SU-DHL-6 (cell line): ENCODE data around the gene KLHL2.
"Not testable (repeated sequence)": the region's sequence is repeated elsewhere in the genome, so short reads cannot be mapped to it uniquely, and the experiment has no call there.

ENCODE experiments used
- H2AFZ ChIP-seq: fragments of 200-600 bp; sonication (generic); 2 replicates; pipeline ENCODE4 v1.6.1; 2014; ENCODE audit warnings: low read depth, mild to moderate bottlenecking, moderate library complexity, mixed read lengths, antibody characterized with exemption, low read length; ENCODE audit not compliant: severe bottlenecking
- H3F3A ChIP-seq: fragments of 200-600 bp; shearing (Covaris generic); 2 replicates; pipeline ENCODE4 v1.6.0; 2016; ENCODE audit warnings: antibody characterized with exemption, mild to moderate bottlenecking; ENCODE audit not compliant: insufficient read depth
- H3K27ac ChIP-seq: fragments of 200-600 bp; sonication (generic); 2 replicates; pipeline ENCODE4 v1.5.1; 2016; ENCODE audit warnings: low read depth, mild to moderate bottlenecking, low read length, moderate library complexity, mixed read lengths
- H3K27me3 ChIP-seq: fragments of 200-600 bp; sonication (generic), shearing (Covaris generic); 2 replicates; pipeline ENCODE4 v1.6.0; 2014; ENCODE audit warnings: mild to moderate bottlenecking, low read length
- H3K36me3 ChIP-seq: fragments of 200-600 bp; sonication (generic); 2 replicates; pipeline ENCODE4 v1.6.1; 2014; ENCODE audit warnings: mild to moderate bottlenecking, low read length, mixed read lengths
- H3K4me2 ChIP-seq: fragments of 300-600, 200-600 bp; shearing (Covaris generic), sonication (generic); 2 replicates; pipeline ENCODE4 v1.6.0; 2014; ENCODE audit warnings: low read length, low read depth, mild to moderate bottlenecking; ENCODE audit not compliant: poor library complexity, severe bottlenecking
- H3K4me3 ChIP-seq: fragments of 200-600 bp; sonication (generic); 2 replicates; pipeline ENCODE4 v1.5.1; 2014; ENCODE audit warnings: antibody characterized with exemption, low read length, mild to moderate bottlenecking, mixed read lengths; ENCODE audit not compliant: insufficient read depth, poor library complexity, severe bottlenecking
- H3K79me2 ChIP-seq: fragments of 200-600 bp; sonication (generic); 2 replicates; pipeline ENCODE4 v1.6.1; 2014; ENCODE audit warnings: mild to moderate bottlenecking, low read length, moderate library complexity; ENCODE audit not compliant: insufficient read depth
- H3K9ac ChIP-seq: fragments of 200-600 bp; sonication (generic); 2 replicates; pipeline ENCODE4 v1.7.0; 2014; ENCODE audit warnings: mild to moderate bottlenecking, low read length
- H3K9me2 ChIP-seq: fragments of 200-600 bp; sonication (generic); replicated peaks from 2 replicates; pipeline ENCODE4 v1.6.1; 2014; ENCODE audit warnings: low read length; ENCODE audit not compliant: insufficient read depth
- H3K9me3 ChIP-seq: fragments of 200-600 bp; sonication (generic); 2 replicates; pipeline ENCODE4 v1.6.1; 2014; ENCODE audit warnings: low read length, mixed read lengths; ENCODE audit not compliant: insufficient read depth
- H4K20me1 ChIP-seq: fragments of 200-600 bp; sonication (generic); 2 replicates; pipeline ENCODE4 v1.6.1; 2014; ENCODE audit warnings: low read depth, mild to moderate bottlenecking, antibody characterized with exemption, low read length, moderate library complexity, mixed read lengths
- EZH2phosphoT487 ChIP-seq: fragments of 200-600 bp; sonication (generic), shearing (Covaris generic); conservative IDR thresholded peaks from 2 replicates; pipeline ENCODE4 v1.6.1; 2018; ENCODE audit warnings: mild to moderate bottlenecking, antibody characterized with exemption, low read length, moderate library complexity, mixed read lengths
- TF ChIP-seq, protein P1 (sequence below): fragments of 200-600 bp; sonication (generic); IDR thresholded peaks from one replicate; pipeline ENCODE4 v1.5.1; 2017; ENCODE audit warnings: antibody characterized with exemption, mild to moderate bottlenecking, low read length, moderate library complexity; ENCODE audit not compliant: insufficient read depth, poor library complexity, severe bottlenecking

Gene KLHL2, protein sequence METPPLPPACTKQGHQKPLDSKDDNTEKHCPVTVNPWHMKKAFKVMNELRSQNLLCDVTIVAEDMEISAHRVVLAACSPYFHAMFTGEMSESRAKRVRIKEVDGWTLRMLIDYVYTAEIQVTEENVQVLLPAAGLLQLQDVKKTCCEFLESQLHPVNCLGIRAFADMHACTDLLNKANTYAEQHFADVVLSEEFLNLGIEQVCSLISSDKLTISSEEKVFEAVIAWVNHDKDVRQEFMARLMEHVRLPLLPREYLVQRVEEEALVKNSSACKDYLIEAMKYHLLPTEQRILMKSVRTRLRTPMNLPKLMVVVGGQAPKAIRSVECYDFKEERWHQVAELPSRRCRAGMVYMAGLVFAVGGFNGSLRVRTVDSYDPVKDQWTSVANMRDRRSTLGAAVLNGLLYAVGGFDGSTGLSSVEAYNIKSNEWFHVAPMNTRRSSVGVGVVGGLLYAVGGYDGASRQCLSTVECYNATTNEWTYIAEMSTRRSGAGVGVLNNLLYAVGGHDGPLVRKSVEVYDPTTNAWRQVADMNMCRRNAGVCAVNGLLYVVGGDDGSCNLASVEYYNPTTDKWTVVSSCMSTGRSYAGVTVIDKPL

DNA sequence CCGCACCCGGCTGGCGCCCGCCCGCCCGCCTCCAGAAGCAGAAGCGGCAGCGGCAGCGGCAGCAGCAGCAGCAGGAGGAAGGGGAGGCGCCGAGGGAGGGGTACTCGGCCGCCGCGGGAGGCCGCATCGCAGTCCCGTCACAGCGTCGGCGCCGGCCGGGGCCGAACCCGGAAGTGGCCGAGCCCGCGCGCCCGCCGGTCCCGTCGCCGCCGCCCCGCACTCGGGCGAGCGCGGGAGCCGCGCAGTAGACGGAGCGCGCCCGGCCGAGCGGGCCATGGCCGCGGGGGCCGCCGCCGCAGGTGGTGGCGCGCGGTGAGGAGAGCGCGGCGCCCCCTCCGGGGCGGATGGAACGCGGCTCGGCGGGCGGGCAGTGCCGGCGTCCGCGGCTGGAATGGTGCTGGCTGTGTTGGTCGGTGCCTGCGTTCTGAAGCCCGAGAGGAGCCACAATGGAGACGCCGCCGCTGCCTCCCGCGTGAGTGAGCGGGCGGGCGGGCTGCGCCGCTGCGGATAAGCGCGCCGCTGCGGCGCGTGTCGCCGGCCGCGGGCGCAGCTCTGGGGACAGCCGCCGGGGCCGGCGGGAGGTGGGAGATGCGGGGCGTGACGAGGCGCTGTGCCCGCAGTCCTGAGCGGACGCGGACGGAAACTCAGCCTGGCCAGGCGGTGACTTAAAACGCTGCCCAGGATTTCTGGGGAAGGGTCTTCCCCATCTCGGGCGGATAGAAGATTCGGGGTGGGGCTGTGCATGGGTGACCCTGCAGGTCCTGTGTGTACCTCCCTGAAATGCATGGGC, at the start of gene KLHL2:
TSS of gene KLHL2 (plus strand) at position 131 of the 790 bp plus-strand sequence. CDS start at position 447, 316 bp downstream.
- H3K79me2 ChIP-seq: peaks cover 33% of the 10 kb centered on the region
- peak within 1 kb of the TSS; percentile 67 for H3K4me3 ChIP-seq
- peaks cover 7% of the 10 kb centered on the region; the same call in 1 of the 2 replicates for H3K36me3 ChIP-seq
- no peaks in the 10 kb centered on the region for H3K27me3 ChIP-seq
- H3K9me3 ChIP-seq: no peaks in the 10 kb centered on the region
- no peak for TF ChIP-seq EZH2phosphoT487
- TF ChIP-seq, protein P1, sequence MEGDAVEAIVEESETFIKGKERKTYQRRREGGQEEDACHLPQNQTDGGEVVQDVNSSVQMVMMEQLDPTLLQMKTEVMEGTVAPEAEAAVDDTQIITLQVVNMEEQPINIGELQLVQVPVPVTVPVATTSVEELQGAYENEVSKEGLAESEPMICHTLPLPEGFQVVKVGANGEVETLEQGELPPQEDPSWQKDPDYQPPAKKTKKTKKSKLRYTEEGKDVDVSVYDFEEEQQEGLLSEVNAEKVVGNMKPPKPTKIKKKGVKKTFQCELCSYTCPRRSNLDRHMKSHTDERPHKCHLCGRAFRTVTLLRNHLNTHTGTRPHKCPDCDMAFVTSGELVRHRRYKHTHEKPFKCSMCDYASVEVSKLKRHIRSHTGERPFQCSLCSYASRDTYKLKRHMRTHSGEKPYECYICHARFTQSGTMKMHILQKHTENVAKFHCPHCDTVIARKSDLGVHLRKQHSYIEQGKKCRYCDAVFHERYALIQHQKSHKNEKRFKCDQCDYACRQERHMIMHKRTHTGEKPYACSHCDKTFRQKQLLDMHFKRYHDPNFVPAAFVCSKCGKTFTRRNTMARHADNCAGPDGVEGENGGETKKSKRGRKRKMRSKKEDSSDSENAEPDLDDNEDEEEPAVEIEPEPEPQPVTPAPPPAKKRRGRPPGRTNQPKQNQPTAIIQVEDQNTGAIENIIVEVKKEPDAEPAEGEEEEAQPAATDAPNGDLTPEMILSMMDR: no peak
- peak within 1 kb of the TSS; percentile 93 for H2AFZ ChIP-seq
- H3K9me2 ChIP-seq: no peaks in the 10 kb centered on the region
- peak within 1 kb of the TSS; percentile 73 for H3K9ac ChIP-seq
- peaks cover 26% of the 10 kb centered on the region for H4K20me1 ChIP-seq
- H3F3A ChIP-seq: no peaks in the 10 kb centered on the region
- H3K4me2 ChIP-seq: peak within 1 kb of the TSS; percentile 85
- no peak within 1 kb of the TSS; the same call in 1 of the 2 replicates for H3K27ac ChIP-seq

DNA sequence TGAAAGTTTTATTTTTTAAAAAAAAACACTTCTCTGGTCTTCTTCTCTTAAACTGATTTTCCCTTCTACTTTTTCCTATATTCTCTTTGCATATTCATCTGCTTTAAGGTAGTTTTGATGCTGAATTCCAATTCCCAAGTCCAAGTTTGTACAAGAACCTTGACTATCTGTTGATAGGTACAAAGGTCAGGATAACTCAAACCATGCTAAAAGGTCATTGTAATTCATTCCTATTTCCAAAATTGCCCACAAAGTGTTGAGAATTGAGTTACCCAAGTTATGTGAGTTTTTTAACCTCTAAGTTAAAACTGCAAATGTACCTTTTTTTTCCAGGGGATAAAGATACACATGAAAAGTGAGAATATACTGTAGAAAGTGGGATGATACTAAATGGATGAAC, 48.6 kb upstream of the KLHL2 start:
- no peak overlapping the region for H3K4me2 ChIP-seq
- no peaks in the 10 kb centered on the region for H3K9me2 ChIP-seq
- H3F3A ChIP-seq: no peaks in the 10 kb centered on the region
- TF ChIP-seq, protein P1: no peak
- TF ChIP-seq EZH2phosphoT487: no peak
- H3K27ac ChIP-seq: no peak overlapping the region
- H3K9ac ChIP-seq: no peak overlapping the region
- no peaks in the 10 kb centered on the region for H3K79me2 ChIP-seq
- no peak overlapping the region for H3K4me3 ChIP-seq
- H4K20me1 ChIP-seq: no peaks in the 10 kb centered on the region
- H2AFZ ChIP-seq: no peak overlapping the region
- H3K36me3 ChIP-seq: no peaks in the 10 kb centered on the region
- H3K27me3 ChIP-seq: no peaks in the 10 kb centered on the region
- no peaks in the 10 kb centered on the region for H3K9me3 ChIP-seq

DNA sequence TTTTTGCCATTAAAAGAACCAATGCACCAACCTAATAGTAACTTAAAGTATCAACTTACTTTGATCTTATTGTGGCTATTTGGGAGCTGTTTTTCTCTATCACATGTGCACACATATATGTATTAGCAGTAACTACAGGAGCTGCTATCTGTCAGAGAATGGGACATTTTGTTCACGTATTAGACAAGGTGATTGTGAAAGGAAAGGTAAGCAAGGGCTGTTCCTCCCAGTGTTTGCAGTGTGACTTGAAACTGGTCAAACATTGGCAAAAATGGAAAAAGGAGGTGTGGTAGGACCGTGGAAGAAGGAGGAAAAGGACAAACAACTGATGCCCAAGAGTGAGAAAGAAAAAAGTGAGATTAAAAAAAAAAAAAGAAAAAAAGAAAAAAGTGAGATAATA, 43.1 kb upstream of the KLHL2 start:
- H3K4me3 ChIP-seq: no peak overlapping the region
- no peak overlapping the region for H2AFZ ChIP-seq
- H3F3A ChIP-seq: no peaks in the 10 kb centered on the region
- no peak overlapping the region for H3K4me2 ChIP-seq
- no peak overlapping the region for H3K27ac ChIP-seq
- H3K9ac ChIP-seq: no peak overlapping the region
- H3K9me2 ChIP-seq: no peaks in the 10 kb centered on the region
- no peaks in the 10 kb centered on the region for H3K9me3 ChIP-seq
- TF ChIP-seq, protein P1: no peak
- TF ChIP-seq EZH2phosphoT487: no peak
- no peaks in the 10 kb centered on the region for H3K27me3 ChIP-seq
- no peaks in the 10 kb centered on the region for H3K79me2 ChIP-seq
- H3K36me3 ChIP-seq: no peaks in the 10 kb centered on the region
- H4K20me1 ChIP-seq: no peaks in the 10 kb centered on the region

DNA sequence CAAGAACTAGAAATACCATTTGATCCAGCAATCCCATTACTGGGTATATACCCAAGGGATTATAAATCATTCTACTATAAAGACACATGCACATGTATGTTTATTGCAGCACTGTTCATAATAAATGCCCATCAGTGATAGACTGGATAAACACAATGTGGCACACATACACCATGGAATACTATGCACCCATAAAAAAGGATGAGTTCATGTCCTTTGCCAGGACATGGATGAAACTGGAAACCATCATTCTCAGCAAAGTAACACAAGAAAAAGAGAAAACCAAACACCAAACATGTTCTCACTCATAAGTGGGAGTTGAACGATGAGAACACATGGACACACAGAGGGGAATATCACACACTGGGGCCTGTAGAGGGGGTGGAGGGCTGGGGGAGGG, 40.5 kb upstream of the KLHL2 start:
- not testable (repeated sequence) for H3K9ac ChIP-seq, H3K36me3 ChIP-seq, H2AFZ ChIP-seq, H3K9me2 ChIP-seq, H3K27ac ChIP-seq, H3K9me3 ChIP-seq, H3K4me3 ChIP-seq, H3K79me2 ChIP-seq, H3K27me3 ChIP-seq, H4K20me1 ChIP-seq, H3K4me2 ChIP-seq, H3F3A ChIP-seq
